K562 (cell line): ENCODE results near the gene AGFG2. TPM values are rescaled to one million over a fixed set of nuclear protein-coding genes. Genes with fewer than 3 reads are reported as not detected.

Experiments used
- ATAC-seq: fragments of 200-7000 bp; cut with Tn5 transposase; 3 replicates; pipeline ENCODE4 v1.9.1; 2020; ENCODE audit warnings: moderate library complexity
- BruUV-seq: library from RNA; stranded (reverse); fragments of 400-500 nt; replicated peaks from 2 replicates; lab custom pipeline; 2021; lab: Mats Ljungman, UMichigan
- CTCF ChIA-PET: fragments of 300-600 bp; formaldehyde crosslinking; extraction: SDS; loops from one replicate; lab custom pipeline; 2021; ENCODE audit warnings: low intra/inter-chr PET ratio; lab: Yijun Ruan, JAX
- POLR2A ChIA-PET: fragments of 300-600, 350-650 bp; sonication (Branson Sonifier 250); formaldehyde crosslinking; extraction: SDS; loops from one replicate; lab custom pipeline; 2021; ENCODE audit warnings: antibody characterized with exemption, inconsistent platforms; lab: Yijun Ruan, JAX
- DNase-seq, 4 experiments: peaks; one replicate each; pipeline versions ENCODE4 v3.0.0 to v3.0.0-alpha.2; 2011 to 2018; ENCODE audit warnings: low spot score in 3 of 4, mixed read lengths in 3 of 4; ENCODE audit errors: extremely low read depth in 1 of 4
- FAIRE-seq: peaks from 2 replicates; lab custom pipeline; 2011; peaks lifted over from hg19 to GRCh38; lab: Jason Lieb, UNC
- H2AFZ ChIP-seq: 2 replicates; pipeline ENCODE4 v1.6.0; 2011; ENCODE audit warnings: low read depth, low read length, control low read depth, inconsistent platforms
- H3K27ac ChIP-seq: fragments of 200-600 bp; 3 replicates; pipeline ENCODE4 v1.8.0; 2011; ENCODE audit warnings: low read depth, mild to moderate bottlenecking, control low read depth, inconsistent platforms, low read length, moderate library complexity, mixed read lengths; ENCODE audit errors: extremely low read depth
- H3K27me3 ChIP-seq, 2 experiments: fragments of 300-600 bp in 1 of 2; 2 replicates in 1 of 2; 3 replicates in 1 of 2; pipeline versions ENCODE4 v1.6.0 to v1.8.0; 2011; ENCODE audit warnings: inconsistent platforms in 2 of 2, low read length in 2 of 2, mild to moderate bottlenecking in 1 of 2, mixed read lengths in 1 of 2, moderate library complexity in 1 of 2; ENCODE audit not compliant: control insufficient read depth in 2 of 2, insufficient read depth in 2 of 2
- H3K36me3 ChIP-seq: fragments of 300-600 bp; 3 replicates; pipeline ENCODE4 v1.8.0; 2011; ENCODE audit warnings: mild to moderate bottlenecking, low read length, inconsistent platforms; ENCODE audit not compliant: control insufficient read depth, insufficient read depth
- H3K4me1 ChIP-seq, 2 experiments: fragments of 200-600 bp in 1 of 2; replicated peaks in 1 of 2; 2 replicates in 1 of 2; 3 replicates in 1 of 2; pipeline versions ENCODE4 v1.5.1 to v1.8.0; 2011; ENCODE audit warnings: inconsistent platforms in 2 of 2, low read length in 2 of 2, mild to moderate bottlenecking in 1 of 2, mixed read lengths in 1 of 2, moderate library complexity in 1 of 2; ENCODE audit not compliant: control insufficient read depth in 2 of 2, insufficient read depth in 2 of 2
- H3K4me2 ChIP-seq: 2 replicates; pipeline ENCODE4 v1.6.1; 2011; ENCODE audit warnings: low read length, control low read depth, inconsistent platforms, mixed read lengths; ENCODE audit not compliant: insufficient read depth
- H3K4me3 ChIP-seq: fragments of 200-600 bp; sonication (generic), shearing (Covaris generic); 2 replicates; pipeline ENCODE4 v1.5.1; 2016; ENCODE audit warnings: control low read depth, inconsistent platforms
- H3K79me2 ChIP-seq: fragments of 200-600 bp; 3 replicates; pipeline ENCODE4 v1.8.0; 2011; ENCODE audit warnings: low read length, inconsistent platforms; ENCODE audit not compliant: control insufficient read depth, insufficient read depth
- H3K9ac ChIP-seq, 2 experiments: 2 replicates each; pipeline versions ENCODE4 v1.6.0 to v1.6.1; 2011; ENCODE audit warnings: low read depth in 2 of 2, low read length in 2 of 2, control low read depth in 1 of 2, inconsistent platforms in 1 of 2, mild to moderate bottlenecking in 1 of 2, mixed read lengths in 1 of 2; ENCODE audit not compliant: insufficient read depth in 1 of 2
- H3K9me1 ChIP-seq: one replicate; pipeline ENCODE4 v1.6.0; 2011; ENCODE audit warnings: inconsistent platforms, mild to moderate bottlenecking, low read length, moderate library complexity; ENCODE audit not compliant: control insufficient read depth, insufficient read depth
- H3K9me3 ChIP-seq: replicated peaks from 2 replicates; pipeline ENCODE4 v1.5.1; 2011; ENCODE audit warnings: low read depth, low read length, inconsistent platforms; ENCODE audit not compliant: control insufficient read depth, insufficient read depth
- H4K20me1 ChIP-seq: replicated peaks from 2 replicates; pipeline ENCODE4 v1.6.1; 2011; ENCODE audit warnings: low read length, inconsistent platforms, mixed read lengths; ENCODE audit not compliant: control insufficient read depth, insufficient read depth
- BACH1 ChIP-seq: fragments of 200-800 bp; sonication (Bioruptor generic); IDR thresholded peaks from 2 replicates; pipeline ENCODE4 v1.6.1; 2016; ENCODE audit warnings: missing genetic modification characterization, missing compliant biosample characterization
- CBFA2T2 ChIP-seq: fragments of 450-650 bp; conservative IDR thresholded peaks from 2 replicates; pipeline ENCODE4 v1.6.1; 2017; ENCODE audit warnings: mild to moderate bottlenecking
- CBX3 ChIP-seq, 2 experiments: IDR thresholded peaks; 1 replicate in 1 of 2; 2 replicates in 1 of 2; pipeline ENCODE4 v1.6.1; 2012; ENCODE audit warnings: inconsistent platforms in 2 of 2, low read length in 2 of 2, borderline replicate concordance in 1 of 2, control low read depth in 1 of 2
- DACH1 ChIP-seq: fragments of 450-650 bp; IDR thresholded peaks from 2 replicates; pipeline ENCODE4 v1.6.1; 2018; ENCODE audit not compliant: partially characterized antibody
- HNRNPL ChIP-seq: fragments of 200-400 bp; formaldehyde crosslinking; IDR thresholded peaks from 2 replicates; pipeline ENCODE4 v1.6.1; 2017; ENCODE audit warnings: low read depth, mild to moderate bottlenecking, low read length
- MAFF ChIP-seq: IDR thresholded peaks from 2 replicates; pipeline ENCODE4 v1.6.1; 2012; ENCODE audit warnings: low read length, improper control_type of control experiment
- PRDM10 ChIP-seq: fragments of 450-650 bp; IDR thresholded peaks from 2 replicates; pipeline ENCODE4 v1.6.1; 2018; ENCODE audit not compliant: partially characterized antibody
- RBFOX2 ChIP-seq: fragments of 200-400 bp; formaldehyde crosslinking; IDR thresholded peaks from 2 replicates; pipeline ENCODE4 v1.6.1; 2017; ENCODE audit warnings: low read depth, mild to moderate bottlenecking, low read length, moderate library complexity
- SP2 ChIP-seq: IDR thresholded peaks from 2 replicates; pipeline ENCODE4 v1.6.1; 2011; ENCODE audit warnings: mild to moderate bottlenecking, low read depth, low read length, moderate library complexity; ENCODE audit not compliant: poor library complexity, severe bottlenecking; ENCODE audit errors: extremely low read depth
- VEZF1 ChIP-seq: fragments of 200-800 bp; sonication (Bioruptor generic); IDR thresholded peaks from 2 replicates; pipeline ENCODE4 v1.6.1; 2017; ENCODE audit warnings: missing genetic modification characterization, missing compliant biosample characterization
- ZBTB9 ChIP-seq: fragments of 450-650 bp; formaldehyde crosslinking; IDR thresholded peaks from 2 replicates; pipeline ENCODE4 v1.4.0; 2020; ENCODE audit warnings: mild to moderate bottlenecking, moderate library complexity
- ZNF212 ChIP-seq: fragments of 450-650 bp; formaldehyde crosslinking; IDR thresholded peaks from 2 replicates; pipeline ENCODE4 v1.4.0; 2020; ENCODE audit warnings: mild to moderate bottlenecking
- ZNF280A ChIP-seq: fragments of 450-650 bp; IDR thresholded peaks from 2 replicates; pipeline ENCODE4 v1.6.1; 2018; ENCODE audit warnings: mild to moderate bottlenecking, low read depth; ENCODE audit not compliant: partially characterized antibody
- ZNF561 ChIP-seq: fragments of 450-650 bp; formaldehyde crosslinking; conservative IDR thresholded peaks from 2 replicates; pipeline ENCODE4 v1.4.0; 2020; ENCODE audit warnings: mild to moderate bottlenecking, moderate library complexity
- WGBS: fragments of 100-300 bp; shearing (Covaris generic); methylation state at CpG from one replicate; pipeline ENCODE4 v1.1.6; 2016; ENCODE audit warnings: low coverage, mixed read lengths; ENCODE audit not compliant: insufficient coverage; ENCODE audit errors: missing lambda C conversion rate; 5-methylcytosine and 5-hydroxymethylcytosine counted together
- in situ Hi-C: fragments of 300-500 bp; cut with MboI; formaldehyde crosslinking; loops from 4 replicates; pipeline ENCODE4 v1.15.0; 2018; ENCODE audit warnings: inconsistent platforms, mixed read lengths
- intact Hi-C: fragments of 100-400 bp; cut with micrococcal nuclease; formaldehyde crosslinking; loops from 2 replicates; pipeline ENCODE4 v1.14.2; 2022
- polyA plus RNA-seq, 8 experiments: library from polyadenylated mRNA; depleted of rRNA in 4 of 8; stranded (reverse) in 5 of 8; unstranded in 3 of 8; fragments of >200 nt; fragmentation: Nextera tagmentation in 2 of 8; fragmentation: Illumina TruSeq in 1 of 8; extraction: Ambion mirVana in 2 of 8; extraction: Trizol in 1 of 8; gene quantifications; 2 replicates each; pipeline versions ENCODE4 v1.2.1 to v1.2.3, GENCODE V29; 2011 to 2014; ENCODE audit warnings: inconsistent platforms in 1 of 8, missing spikeins in 1 of 8
- total RNA-seq, 7 experiments: library from RNA; depleted of rRNA in 6 of 7; stranded (reverse); fragments of >200 nt in 6 of 7; fragmentation: Illumina TruSeq in 2 of 7; extraction: Trizol in 2 of 7; gene quantifications; 2 replicates each; pipeline versions ENCODE4 v1.2.1 to v1.2.3, GENCODE V29; 2011 to 2021; ENCODE audit warnings: low replicate concordance in 1 of 7

The AGFG2 gene
- total and polyA plus RNA-seq, 9 of the 15 experiments (the other 6 are each of a cell fraction or from before 2014, with no cell fraction given): 0.31 to 23.1 (median 6.5) TPM

GRCh38 chr7:100556541-100556940 is 17.5 kb downstream of the AGFG2 start:
- Histone ChIP-seq H3K9ac (peak overlapping the region in 1 of 2 experiments; percentile 31; a peak in 1 of 4 replicates), H3K36me3 (peaks cover 58% of the 10 kb centered on the region; the same call in 2 of the 3 replicates), H3K4me1 (peaks cover 7 to 9% of the 10 kb centered on the region in 2 experiments; a peak in 3 of 5 replicates), H4K20me1 (no peaks in the 10 kb centered on the region), H3K4me3 (no peak overlapping the region), H3K9me3 (no peaks in the 10 kb centered on the region), H3K4me2 (no peak overlapping the region), H2AFZ (no peak overlapping the region), H3K79me2 (no peaks in the 10 kb centered on the region), H3K9me1 (no peaks in the 10 kb centered on the region), H3K27ac (0 out of 3 replicates have a peak overlapping the region, but pooled peaks have one; percentile 21), H3K27me3 (no peaks in the 10 kb centered on the region)
- ATAC-seq: peak; percentile 21; the same call in 1 of the 3 replicates
- FAIRE-seq: no peak
- CTCF ChIA-PET: no interaction called here
- BruUV-seq: no TSS peak
- in situ Hi-C loops (loop anchor here (25.0 kb wide), 1 partner anchor 94 kb away; the partner anchor contains the start of gene SPACDR), intact Hi-C loops (no loop called here)
- POLR2A ChIA-PET: interaction anchor here (0.9 kb wide), 2 partner anchors 13 to 29 kb away, joined by 3 read pairs; partner anchors contain the start of genes FBXO24 and LRCH4
- DNase-seq: peak in 1 of 4 experiments; percentile 45
- 36% methylated on average over 4 of the region's 4 CpGs for WGBS
- TF ChIP-seq ZNF212 (CRISPR knock-in tag) (no peak), RBFOX2 (no peak), BACH1 (tag) (peak; percentile 35; the same call in 1 of the 2 replicates), DACH1 (no peak), ZNF280A (no peak), MAFF (peak; percentile 53; the same call in 1 of the 2 replicates), ZBTB9 (0 out of 2 replicates have a peak, but pooled peaks have one; percentile 13), ZNF561 (no peak), CBX3 (IDR thresholded peaks at IDR 0.05; ENCODE audit: borderline replicate concordance in 1 of 2, low read length in 2 of 2) (no peak), CBFA2T2 (no peak), PRDM10 (no peak), HNRNPL (no peak), VEZF1 (CRISPR knock-in tag) (peak; percentile 24; the same call in 1 of the 2 replicates), SP2 (no peak)
